Measurements from ENCODE around the gene SRGAP1.

- no peak for TF ChIP-seq CTCF (IDR thresholded peaks at IDR 0.05; ENCODE audit: poor library complexity, severe bottlenecking)
- TF ChIP-seq SMC3 (conservative IDR thresholded peaks at IDR 0.05; ENCODE audit: poor library complexity), result no peak
- no peak for TF ChIP-seq EZH2 (IDR thresholded peaks at IDR 0.05; ENCODE audit: borderline replicate concordance, insufficient read depth, low read length, poor library complexity, severe bottlenecking)
Measured at GRCh38 chr12:63919756-63920155, 75.3 kb downstream of the SRGAP1 start.

Measured in neural cell (in vitro differentiated cells).